GM18519 (cell line): ENCODE results near the gene ZFYVE28.

Experiments used
- ATAC-seq: cut with Tn5 transposase; IDR thresholded peaks from one replicate; pipeline ENCODE4 v1.9.1; 2021; ENCODE audit warnings: mild to moderate bottlenecking, moderate library complexity; ENCODE audit not compliant: unreplicated experiment, low FRiP score

Gene ZFYVE28

DNA sequence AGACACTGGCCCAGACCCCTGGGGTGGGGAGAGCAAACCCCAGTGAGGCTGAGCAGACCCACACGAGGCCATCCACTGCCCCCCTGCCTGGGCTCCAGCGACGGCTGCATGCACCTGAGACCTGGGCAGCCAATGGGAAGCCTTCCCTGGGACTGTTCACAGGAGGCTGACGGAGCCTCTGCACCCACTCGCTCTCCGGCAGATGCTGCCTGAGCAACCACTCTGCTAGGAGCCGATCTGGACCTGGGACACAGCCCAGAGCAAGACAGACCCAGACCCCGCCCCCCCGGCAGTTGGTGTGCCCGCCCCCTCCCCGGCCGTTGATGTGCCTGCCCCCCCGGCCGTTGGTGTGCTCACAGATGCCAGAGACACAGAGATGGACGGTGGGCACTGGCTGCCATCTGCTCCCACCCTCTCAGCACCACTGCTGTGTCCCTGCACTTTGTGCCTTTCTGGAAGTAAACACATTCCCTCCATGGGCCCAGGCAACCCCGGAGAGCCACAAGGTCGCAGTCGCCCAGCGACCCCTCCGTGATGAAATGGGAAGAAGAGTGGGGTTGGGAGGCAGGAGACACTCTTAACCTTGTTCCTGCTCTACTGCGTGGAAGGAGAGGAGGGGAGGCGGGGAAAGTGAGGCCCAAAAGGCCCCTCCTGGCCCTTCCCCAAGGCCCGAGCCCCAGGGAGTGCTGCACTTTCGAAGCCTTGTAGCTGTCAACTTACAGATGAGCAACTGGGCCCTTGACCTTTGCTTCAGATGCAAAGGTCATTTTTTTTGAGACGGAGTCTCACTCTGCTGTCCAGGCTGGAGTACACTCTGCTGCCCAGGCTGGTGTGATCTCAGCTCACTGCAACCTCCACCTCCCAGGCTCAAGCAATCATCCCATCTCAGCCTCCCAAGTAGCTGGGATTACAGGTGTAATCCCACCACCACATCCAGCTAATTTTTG is 62.0 kb downstream of the ZFYVE28 start:
- ATAC-seq, result no peak

DNA sequence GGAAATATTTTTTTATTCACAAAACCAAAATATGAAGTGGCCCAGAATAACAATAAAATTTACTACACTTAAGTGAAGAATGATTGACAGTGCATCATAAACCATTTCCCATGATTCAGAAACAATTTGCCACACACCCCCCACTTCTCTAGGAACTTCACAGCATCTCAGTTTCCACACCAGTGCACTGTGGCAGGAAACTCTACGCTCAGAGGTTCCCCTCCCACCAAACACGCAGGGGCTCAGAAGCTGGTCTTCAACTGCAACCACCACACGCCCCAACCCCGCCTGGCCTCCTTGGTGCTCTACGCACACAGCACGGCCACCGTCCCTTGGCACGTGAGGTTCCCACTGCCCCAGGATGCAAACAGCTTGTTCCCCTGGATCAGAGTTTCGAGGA is 63.7 kb downstream of the ZFYVE28 start:
- ATAC-seq, result no peak

GRCh38 chr4:2354118-2354517 is 64.3 kb downstream of the ZFYVE28 start:
- ATAC-seq, result no peak

DNA sequence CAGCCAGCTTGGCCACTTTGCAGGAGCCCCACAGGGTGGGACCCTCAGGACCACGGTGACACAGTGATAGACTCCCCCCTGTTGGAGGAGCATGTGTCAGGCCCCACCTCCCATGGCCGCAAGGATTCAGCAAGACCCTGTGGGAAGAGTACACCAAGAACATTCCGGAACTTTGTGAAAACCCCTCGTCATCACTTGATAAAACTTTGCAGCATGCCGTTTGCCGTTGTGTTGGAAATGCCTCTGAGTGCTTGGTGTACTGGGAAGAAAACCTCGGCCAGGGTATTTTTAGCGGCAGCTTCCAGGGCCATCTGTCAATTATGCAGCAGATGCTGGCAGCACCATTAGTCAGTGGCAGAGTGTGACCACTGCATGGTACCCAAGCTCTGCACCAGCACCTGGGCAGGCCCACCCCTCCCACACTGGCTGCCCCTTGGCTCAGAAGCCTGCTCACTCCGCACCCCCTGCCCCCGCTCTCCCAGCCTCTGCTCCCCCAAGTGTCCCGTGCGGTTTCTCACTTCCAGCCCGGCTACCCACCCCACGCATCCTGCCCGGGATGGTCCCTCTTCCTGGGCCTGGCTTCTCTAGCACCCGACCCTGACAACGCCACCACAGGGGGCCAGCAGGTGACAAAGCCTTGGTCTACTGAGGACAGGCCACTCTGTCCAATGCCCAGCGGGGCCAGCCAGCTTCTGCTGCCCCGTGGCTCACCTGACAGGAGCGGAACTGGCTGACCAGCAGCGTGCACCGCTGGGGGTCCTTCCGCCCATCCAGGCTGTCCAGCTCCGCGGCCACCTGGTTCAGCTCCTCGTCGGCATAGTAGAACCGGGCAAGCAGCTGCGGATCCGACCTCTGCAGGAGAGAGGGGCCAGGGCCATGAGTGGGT is 65.0 kb downstream of the ZFYVE28 start:
- no peak for ATAC-seq

- no peak for ATAC-seq
Observed at GRCh38 chr4:2352729-2353221, 65.7 kb downstream of the ZFYVE28 start.

DNA sequence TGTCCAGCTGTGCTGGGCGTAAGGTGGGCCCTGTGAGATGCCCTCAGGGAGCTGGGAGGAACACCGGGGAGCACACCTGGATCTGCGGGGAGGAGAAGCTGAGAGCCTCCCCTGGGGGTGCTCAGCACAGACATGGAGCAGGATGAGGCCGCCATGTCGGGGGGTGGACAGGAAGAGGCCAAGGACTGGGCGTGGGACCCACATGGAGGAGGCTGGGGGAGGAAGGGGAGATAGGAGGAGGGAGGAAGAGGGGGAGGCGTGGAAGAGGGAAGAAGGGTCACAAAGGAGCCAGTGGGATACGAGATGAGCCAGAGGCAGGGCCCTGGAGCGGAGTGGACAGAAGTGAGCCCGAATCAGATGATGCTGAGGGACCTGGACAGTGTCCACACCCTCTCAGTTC is 66.3 kb downstream of the ZFYVE28 start:
- ATAC-seq, result no peak

DNA sequence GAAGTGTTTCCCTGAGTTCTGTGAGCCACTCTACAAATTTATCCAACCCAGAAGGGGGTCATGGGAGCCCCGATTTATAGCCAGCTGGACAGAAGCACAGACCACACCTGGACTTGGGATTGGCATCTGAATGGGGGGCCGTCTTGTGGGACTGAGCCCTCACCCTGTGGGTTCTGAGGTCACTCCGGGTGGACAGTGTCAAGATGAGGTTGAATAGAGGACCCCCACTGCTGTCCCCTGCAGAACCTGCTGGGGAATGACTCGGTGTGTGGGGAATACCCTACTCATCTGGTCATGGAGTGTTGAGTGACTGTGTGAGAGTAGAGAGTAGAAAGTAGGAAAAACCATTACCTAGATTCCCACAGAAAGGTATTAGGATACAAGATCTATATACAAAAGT is 67.5 kb downstream of the ZFYVE28 start:
- ATAC-seq, result no peak

GRCh38 chr4:2348786-2349185 is 69.7 kb downstream of the ZFYVE28 start:
- no peak for ATAC-seq

GRCh38 chr4:2347190-2347589 is 71.3 kb downstream of the ZFYVE28 start:
- ATAC-seq, result no peak

- ATAC-seq, result no peak
Observed at GRCh38 chr4:2343476-2343875, 75.0 kb downstream of the ZFYVE28 start.

DNA sequence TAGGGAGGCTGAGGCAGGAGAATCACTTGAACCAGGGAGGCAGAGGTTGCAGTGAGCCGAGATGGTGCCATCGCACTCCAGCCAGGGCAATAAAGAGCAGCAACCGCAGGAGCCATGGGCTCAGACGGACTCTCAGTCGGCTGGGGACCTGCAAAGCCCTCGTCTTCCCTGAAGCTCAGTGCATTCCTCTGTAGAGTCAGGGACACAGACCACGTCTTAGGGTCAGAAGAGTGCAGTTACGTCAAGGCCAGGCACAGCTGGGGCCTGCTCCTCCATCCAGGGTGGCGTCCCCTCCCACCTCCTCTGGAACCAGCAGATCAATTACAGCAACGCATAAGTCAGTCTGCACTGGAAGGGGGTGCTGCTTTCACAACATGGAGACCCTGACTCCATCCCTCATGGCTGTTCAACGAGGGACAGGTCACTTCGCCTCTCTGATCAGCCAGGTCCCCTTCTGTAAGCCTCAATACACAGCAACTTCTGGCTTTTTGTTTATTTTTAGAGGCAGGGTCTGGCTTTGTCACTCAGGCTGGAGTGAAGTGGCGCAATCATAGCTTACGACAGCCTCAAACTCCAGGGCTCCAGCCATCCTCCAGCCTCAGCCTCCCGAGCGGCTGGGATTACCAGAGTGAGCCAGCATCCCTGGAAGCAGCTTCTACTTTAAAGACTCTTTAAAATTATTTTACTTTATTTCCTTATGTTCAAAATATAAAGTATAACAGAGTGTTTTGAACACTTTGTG is 76.4 kb downstream of the ZFYVE28 start:
- ATAC-seq, result no peak

- no peak for ATAC-seq
Observed at GRCh38 chr4:2341261-2341841, 77.1 kb downstream of the ZFYVE28 start.

GRCh38 chr4:2340272-2341061 is 78.0 kb downstream of the ZFYVE28 start:
- ATAC-seq, result no peak

DNA sequence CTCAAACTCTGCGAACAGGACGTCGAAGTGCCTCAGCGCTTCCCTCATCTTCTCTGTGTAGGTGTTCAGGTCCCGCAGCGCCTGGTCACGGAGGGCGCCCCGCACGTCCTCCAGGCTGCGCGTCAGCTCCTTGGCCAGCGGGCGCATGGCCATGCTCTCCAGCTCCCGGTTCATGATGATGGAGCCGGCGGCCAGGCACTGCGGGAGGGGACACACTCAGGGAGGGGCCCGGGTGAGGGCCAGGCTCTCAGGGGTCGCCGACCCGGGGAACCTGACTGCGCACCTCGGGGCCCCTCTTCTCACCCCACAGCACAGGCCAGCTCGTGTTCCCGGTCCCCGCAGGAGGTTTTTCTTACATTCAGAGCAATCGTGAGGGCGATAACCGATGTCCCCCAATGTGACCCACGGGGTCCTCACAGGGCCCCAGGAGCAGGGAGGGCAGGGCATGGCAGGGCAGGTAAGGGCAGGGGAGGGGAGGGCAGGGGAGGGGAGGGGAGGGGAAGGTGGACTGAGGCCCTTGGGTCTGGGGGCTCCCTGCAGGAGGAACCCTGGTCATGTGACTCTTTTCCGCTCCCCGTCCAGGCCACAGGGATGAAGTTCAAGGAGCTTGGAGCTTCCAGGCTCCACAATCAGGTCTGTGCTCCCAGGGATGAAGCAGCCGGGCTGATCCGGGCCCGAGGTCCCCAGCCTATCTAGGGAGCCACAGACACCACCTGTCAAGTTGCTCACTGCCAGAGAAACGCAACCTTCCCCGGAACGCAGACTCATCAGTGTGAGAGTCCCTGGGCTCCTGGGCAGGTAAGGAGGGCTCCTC is 78.8 kb downstream of the ZFYVE28 start:
- ATAC-seq, result no peak

DNA sequence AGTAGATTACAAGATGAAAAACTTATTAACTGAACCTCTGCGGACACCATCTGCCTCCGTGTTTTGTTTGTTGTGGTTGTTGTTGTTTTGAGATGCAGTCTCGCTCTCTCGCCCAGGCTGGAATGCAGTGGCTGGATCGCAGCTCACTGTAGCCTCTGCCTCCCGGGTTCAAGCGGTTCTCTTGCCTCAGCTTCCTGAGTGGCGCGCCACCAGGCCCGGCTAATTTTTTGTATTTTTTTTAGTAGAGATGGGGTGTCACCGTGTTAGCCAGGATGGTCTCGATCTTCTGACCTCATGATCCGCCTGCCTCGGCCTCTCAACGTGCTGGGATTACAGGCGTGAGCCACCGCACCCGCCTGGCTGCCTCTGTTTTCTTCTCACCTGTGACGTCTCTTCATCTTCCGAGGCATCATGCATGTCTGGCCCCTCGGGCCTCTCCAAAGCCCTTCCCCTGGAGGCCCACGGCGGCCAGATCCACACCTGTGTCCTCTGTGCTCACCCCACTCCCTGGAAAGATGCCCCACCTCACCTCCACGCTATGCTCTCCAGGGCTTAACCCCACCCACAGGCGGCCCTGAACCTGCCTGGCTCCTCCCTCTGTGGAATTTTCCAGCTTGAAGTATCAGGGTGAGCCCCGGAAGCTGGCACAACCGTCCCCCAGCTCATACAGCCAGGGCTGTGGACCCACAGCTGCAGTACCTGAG is 79.5 kb downstream of the ZFYVE28 start:
- ATAC-seq, result no peak

GRCh38 chr4:2337896-2338295 is 80.5 kb downstream of the ZFYVE28 start:
- no peak for ATAC-seq

GRCh38 chr4:2337131-2337723 is 81.2 kb downstream of the ZFYVE28 start:
- ATAC-seq, result no peak

GRCh38 chr4:2336659-2337058 is 81.8 kb downstream of the ZFYVE28 start:
- ATAC-seq, result no peak
